Measurements from ENCODE around the gene KLF6.

DNA sequence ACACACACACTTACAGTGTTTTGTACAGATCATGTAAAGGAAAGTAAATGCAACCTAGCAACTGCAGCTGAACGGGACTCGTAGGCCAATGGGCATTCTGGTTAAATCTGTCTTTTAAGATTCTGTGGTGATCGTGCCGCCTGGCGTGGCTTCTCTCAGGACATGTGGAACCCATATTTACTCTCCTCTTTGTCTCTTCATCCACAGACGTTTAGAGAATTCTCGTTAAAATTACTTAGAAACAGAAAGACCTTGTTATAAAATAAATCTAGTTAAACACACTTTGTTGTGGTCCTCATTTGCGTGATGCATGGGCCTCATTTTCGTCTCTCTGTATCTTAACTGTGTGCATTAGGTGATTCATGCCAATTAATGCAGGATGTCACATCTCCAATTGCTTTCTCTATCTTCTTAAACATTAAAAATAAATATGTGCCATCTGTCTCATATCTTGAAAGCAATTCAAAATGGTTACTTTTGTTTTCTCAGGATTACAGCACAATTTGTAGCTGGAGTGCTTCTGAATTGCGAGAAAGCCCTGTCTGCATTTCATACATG lies 11.5 kb downstream of the KLF6 start:
- TF ChIP-seq CTCF (IDR thresholded peaks at IDR 0.05; ENCODE audit: insufficient read depth, low read length, poor library complexity, severe bottlenecking) (no peak), EZH2phosphoT487 (conservative IDR thresholded peaks at IDR 0.05; ENCODE audit: low read length) (no peak)
